Measurements from ENCODE around the gene RHOB.
"Not testable (repeated sequence)": the region's sequence is repeated elsewhere in the genome, so short reads cannot be mapped to it uniquely, and the experiment has no call there.

The RHOB gene

GRCh38 chr2:20446917-20447436 lies at the start of gene RHOB:
Gene RHOB (plus strand): TSS chr2:20447074. CDS start chr2:20447466, 392 bp downstream.
- peak; percentile 96 for DNase-seq

GRCh38 chr2:20397811-20398447 lies 48.9 kb upstream of the RHOB start:
- DNase-seq: no peak

- no peak for DNase-seq
Observed at GRCh38 chr2:20398956-20399567, 47.8 kb upstream of the RHOB start.

GRCh38 chr2:20400306-20400705 lies 46.6 kb upstream of the RHOB start:
- DNase-seq: no peak

- DNase-seq: no peak
Observed at GRCh38 chr2:20400787-20401488, 45.9 kb upstream of the RHOB start.

- no peak for DNase-seq
Observed at GRCh38 chr2:20401489-20401835, 45.4 kb upstream of the RHOB start.

GRCh38 chr2:20403774-20404312 lies 43.0 kb upstream of the RHOB start:
- DNase-seq: no peak

GRCh38 chr2:20404950-20405349 lies 41.9 kb upstream of the RHOB start:
- DNase-seq: no peak

GRCh38 chr2:20409039-20409438 lies 37.8 kb upstream of the RHOB start:
- no peak for DNase-seq

- DNase-seq: no peak
Observed at GRCh38 chr2:20410556-20411277, 36.2 kb upstream of the RHOB start.

- DNase-seq: peak; percentile 81
Observed at GRCh38 chr2:20411361-20411894, 35.4 kb upstream of the RHOB start.

- DNase-seq: no peak
Observed at GRCh38 chr2:20414806-20415205, 32.1 kb upstream of the RHOB start.

- no peak for DNase-seq
Observed at GRCh38 chr2:20415511-20415918, 31.4 kb upstream of the RHOB start.

- DNase-seq: no peak
Observed at GRCh38 chr2:20416723-20417122, 30.2 kb upstream of the RHOB start.

- DNase-seq: not testable (repeated sequence)
Observed at GRCh38 chr2:20417230-20417821, 29.5 kb upstream of the RHOB start.

- no peak for DNase-seq
Observed at GRCh38 chr2:20418519-20418918, 28.4 kb upstream of the RHOB start.

GRCh38 chr2:20419007-20419576 lies 27.8 kb upstream of the RHOB start:
- no peak for DNase-seq

GRCh38 chr2:20419752-20420151 lies 27.1 kb upstream of the RHOB start:
- no peak for DNase-seq

GRCh38 chr2:20421336-20421987 lies 25.4 kb upstream of the RHOB start:
- DNase-seq: no peak

GRCh38 chr2:20421988-20422370 lies 24.9 kb upstream of the RHOB start:
- DNase-seq: no peak

Measured in activated CD4-positive, alpha-beta T cell treated with anti-CD3 and anti-CD28 coated beads, Interleukin-10, Interleukin-2, amounts not matched to agents 100 ng/mL and 50 ng/mL, durations not matched to agents 16 hours and 8 hours (primary cell).